SIG-M5 treated with dmso at 0.1 percent for 504 hours (cell line): ENCODE measurements around the gene NFIX.

Experiments
- DNase-seq: peaks from one replicate; lab custom pipeline; 2025; ENCODE audit not compliant: unreplicated experiment; lab: John Stamatoyannopoulos, UW

NFIX gene

GRCh38 chr19:13071444-13072187 is 76.3 kb downstream of the NFIX start:
- DNase-seq, result no peak

DNA sequence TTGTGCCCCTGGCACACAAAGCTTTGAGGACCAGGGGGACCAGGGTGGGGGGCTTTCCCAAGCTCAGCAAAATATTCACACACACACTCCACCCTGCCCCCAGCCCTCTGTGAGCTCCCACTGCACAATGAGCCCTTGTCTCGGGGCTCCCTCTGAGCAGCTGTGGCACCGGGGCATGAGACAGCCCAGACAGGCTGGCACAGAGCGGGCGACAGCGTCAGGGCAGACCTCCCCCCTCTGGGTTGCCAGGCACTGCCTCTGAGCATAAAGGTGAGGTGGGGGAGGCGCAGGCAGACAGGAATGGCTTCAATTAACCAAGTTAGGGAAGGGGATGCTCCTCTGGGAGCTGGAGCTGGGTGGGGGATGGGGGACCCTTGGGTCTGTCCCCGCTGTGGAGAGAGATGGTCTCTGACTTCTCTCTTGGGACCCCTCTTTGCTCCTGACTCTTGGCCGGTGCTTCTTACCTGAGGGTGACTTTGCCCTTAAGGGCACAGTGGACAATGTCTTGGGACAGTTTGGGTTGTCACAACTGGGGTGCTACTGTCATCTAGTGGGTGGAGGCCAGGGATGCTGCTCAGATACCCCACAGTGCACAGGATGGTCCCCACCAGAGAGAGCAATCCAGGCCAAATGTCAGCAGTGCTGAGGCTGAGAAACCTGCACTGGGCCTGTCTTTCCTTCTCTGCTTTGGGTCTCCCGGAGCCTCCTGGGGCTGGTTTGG is 77.1 kb downstream of the NFIX start:
- DNase-seq, result no peak

- DNase-seq, result no peak
Measured at GRCh38 chr19:13073263-13073662, 78.0 kb downstream of the NFIX start.

GRCh38 chr19:13074378-13074777 is 79.1 kb downstream of the NFIX start:
- DNase-seq, result no peak

DNA sequence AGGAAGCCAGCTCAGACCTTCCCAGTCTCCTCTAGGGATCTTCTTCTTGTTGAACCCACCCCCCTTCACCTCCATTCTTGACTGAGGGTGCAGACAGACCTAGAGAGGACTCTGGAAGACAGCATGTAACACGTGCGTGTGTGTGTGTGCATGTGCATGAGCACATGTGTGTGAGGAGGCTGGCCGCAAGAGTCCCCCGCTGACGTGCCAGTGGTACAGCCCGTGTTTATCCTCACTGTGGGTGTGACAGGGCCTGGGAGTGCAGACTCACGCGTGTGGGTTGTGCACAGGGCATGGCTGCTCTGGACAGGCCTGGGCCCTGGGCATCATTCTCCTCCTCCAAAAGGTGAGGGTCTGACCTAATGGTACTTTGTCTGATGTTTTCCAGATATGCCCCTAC is 81.0 kb downstream of the NFIX start:
- DNase-seq, result no peak

- DNase-seq, result no peak
Measured at GRCh38 chr19:13076787-13077186, 81.5 kb downstream of the NFIX start.

DNA sequence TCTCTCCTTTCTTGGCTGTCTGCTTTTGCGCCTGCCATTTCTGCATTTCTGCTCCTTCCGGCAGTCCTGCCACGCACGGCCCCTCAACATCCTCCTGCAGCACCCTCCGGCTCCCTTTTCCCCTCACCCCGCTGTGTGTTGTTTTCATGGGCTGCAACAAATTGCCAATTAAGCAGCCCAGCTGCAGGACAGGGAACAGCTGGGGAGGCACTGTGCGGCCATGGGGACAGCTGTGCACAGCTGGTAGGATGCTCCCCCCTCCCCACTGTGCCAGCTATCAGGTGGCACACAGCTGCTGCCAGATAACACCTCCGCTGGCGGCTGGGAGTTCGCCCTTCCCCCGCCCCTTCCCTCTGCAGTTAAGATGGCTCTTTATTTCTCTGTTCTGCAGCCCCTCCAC is 82.0 kb downstream of the NFIX start:
- DNase-seq, result no peak

DNA sequence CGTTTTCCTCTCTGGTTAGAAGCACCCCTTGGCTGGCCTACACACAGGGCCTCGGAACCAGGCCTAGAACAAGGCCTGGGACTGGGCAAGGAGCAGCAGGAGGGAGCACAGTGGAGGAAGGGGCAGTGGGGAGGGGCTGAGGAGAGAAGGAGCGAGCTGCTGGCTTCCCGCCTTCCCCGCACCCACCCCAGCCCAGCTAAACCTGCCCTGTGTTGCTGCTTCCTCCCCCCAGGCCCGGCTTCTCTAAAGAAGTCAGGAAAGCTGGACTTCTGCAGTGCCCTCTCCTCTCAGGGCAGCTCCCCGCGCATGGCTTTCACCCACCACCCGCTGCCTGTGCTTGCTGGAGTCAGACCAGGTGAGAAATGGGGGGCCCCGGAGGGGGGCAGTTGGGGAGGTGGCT is 83.1 kb downstream of the NFIX start:
- no peak for DNase-seq

DNA sequence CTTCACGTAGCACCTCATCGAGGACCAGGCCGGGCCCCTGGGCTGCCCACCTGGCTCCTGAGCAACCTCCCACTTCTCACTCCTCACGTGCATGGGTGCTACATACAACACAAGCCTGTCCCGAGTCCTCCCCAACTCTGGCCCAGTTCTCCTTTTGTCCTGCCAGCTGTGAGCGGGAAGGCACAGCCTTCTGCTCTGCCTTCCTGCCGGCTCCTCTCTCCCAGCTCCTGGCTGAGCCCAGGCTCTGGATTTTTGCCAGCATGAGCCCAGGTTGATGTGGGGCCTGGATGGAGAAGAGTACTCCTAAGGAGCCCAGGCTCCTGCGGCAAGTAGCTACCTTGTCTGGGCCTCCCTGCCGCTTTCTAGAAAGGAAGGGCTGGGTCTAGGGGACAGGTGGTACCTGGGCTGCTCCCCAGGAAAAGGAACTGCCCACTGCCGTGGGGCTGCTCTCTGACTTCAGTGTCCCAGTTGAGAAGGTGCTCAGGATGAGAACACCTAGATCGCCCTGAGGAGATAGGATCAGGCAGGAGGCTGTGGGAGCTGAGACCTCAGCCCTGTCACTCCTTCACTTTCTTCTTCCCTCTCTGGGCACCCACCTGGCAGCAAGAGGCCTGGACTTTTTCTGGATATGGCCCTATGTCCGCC is 83.7 kb downstream of the NFIX start:
- no peak for DNase-seq

GRCh38 chr19:13079542-13079986 is 84.3 kb downstream of the NFIX start:
- no peak for DNase-seq

- no peak for DNase-seq
Measured at GRCh38 chr19:13082192-13083007, 87.1 kb downstream of the NFIX start.

DNA sequence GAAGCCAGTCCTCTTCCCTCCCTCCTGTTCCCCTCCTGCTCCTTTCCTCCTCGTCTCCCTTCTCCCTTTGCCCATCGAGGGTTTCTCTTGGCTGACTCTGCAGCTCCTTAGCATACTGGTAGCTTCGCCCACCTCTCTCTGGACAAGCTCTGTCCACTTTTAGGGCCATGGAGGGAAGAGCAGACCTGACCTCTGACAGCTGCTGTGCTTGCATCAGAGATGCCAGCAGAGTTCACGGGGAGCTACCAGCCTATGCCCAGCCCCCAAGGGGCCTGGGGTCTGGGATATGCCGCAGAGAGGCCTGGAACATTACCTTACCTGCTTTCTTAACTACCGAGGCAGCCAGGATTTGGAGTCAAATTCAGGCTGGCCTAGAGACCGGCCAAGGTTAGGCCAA is 87.7 kb downstream of the NFIX start:
- no peak for DNase-seq

- no peak for DNase-seq
Measured at GRCh38 chr19:13083627-13084026, 88.4 kb downstream of the NFIX start.

- DNase-seq, result no peak
Measured at GRCh38 chr19:13085666-13086065, 90.4 kb downstream of the NFIX start.

DNA sequence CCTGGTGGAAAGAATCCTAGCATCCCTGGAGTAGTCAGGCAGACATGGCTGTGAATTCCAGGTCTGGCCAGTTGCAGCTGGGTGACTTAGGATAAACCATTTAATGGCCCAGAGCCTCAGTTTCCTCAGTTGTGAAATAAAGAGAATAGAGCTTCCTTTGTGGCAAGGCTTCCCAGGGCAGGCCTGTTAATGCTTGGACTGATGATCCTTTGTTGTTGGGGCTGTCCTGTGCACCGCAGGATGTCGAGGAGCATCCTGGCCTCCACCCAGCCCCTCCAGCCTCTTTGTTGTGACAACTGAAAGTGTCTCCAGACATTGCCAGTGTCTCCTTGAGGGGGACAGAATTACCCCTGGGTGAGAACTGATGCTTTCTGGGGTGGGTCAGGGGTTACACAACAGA is 91.1 kb downstream of the NFIX start:
- no peak for DNase-seq

GRCh38 chr19:13087295-13087694 is 92.0 kb downstream of the NFIX start:
- DNase-seq, result no peak

GRCh38 chr19:13087795-13088537 is 92.7 kb downstream of the NFIX start:
- DNase-seq, result no peak

- DNase-seq, result peak; percentile 17
Measured at GRCh38 chr19:13089139-13089856, 94.0 kb downstream of the NFIX start.

DNA sequence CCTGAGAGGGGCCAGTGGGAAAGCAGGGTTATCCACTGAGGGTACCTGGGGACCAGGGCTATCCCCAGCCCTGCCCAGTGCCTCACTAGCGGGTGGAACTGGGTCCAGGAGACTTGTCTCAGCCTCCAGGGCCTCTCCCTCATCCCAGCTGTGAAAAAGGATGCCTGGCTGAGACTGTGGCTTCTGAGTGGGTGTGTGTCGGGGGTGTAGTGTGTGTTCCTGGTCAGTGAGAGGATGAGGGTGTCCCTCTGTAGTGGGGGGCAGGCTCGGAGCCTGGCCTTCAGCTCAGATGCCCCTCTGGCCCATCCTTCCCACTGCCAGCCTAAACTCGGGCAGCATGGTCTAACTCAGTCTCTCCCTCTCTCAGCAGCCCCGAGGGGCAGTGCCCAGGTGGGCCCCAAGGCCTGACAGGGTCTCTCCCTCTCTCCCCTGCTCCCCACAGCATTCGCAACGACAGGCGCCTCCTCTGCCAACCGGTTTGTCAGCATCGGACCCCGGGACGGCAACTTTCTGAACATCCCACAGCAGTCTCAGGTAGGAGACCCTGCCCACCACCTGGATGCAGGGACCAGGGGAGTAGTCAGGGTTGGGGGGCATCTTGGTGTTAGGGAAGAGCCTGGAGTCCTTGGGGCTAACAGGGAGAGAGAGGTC is 94.7 kb downstream of the NFIX start:
- no peak for DNase-seq
